SKM-1 (cell line): ENCODE data around the gene PTPRJ.

Experiments used
- DNase-seq: peaks from one replicate; lab custom pipeline; 2025; ENCODE audit not compliant: unreplicated experiment; lab: John Stamatoyannopoulos, UW

PTPRJ gene

DNA sequence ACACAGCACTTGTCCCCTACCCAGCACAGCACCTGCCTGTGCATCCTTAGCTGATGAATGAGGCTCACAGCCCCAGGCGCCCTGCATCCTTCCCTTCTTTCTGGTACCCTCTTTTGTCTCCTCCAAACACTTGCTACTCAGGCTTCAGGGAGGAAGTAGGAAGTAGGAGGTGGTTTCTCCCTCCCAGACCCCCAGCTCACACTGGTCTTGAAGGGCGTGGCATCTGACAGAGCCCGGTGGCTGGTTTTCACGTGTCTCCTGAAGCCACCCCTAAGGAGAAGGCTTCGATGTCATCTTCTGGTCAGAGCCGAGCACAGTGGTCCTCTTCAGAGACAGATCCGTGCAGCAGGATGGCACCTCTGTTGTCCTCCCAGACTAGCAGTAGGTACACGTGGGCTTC is 109.8 kb downstream of the PTPRJ start:
- DNase-seq = no peak

DNA sequence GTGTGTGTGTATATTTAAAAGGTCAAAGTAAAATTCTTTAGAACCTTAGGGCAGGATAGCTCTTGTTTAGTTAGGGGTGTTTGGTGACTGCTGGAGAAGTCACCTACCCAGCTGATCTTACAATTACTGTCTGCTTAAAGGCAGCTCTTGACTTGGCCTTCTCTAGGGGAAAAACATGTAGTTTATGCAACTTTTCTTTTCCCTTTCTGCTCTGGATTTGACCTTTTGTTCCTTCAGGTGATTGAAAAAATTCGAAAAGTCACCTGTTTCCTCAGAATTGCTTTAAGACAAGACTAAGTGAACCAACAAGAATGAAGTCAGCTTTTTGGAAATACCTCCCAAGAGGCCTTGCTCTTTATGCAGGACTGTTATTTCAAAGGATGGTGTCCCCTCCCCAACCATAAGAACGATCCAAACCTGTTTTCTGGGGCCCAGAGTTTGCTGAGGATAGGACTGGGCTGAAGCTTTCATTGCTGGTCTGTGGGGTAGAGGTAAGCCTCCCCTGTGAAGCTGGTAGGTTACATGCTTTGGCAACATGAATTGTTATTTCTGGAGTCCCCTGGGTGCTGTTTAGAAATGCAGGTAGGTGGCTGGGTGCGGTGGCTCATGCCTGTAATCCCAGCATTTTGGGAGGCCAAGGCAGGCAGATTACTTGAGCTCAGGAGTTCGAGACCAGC is 111.2 kb downstream of the PTPRJ start:
- no peak for DNase-seq

DNA sequence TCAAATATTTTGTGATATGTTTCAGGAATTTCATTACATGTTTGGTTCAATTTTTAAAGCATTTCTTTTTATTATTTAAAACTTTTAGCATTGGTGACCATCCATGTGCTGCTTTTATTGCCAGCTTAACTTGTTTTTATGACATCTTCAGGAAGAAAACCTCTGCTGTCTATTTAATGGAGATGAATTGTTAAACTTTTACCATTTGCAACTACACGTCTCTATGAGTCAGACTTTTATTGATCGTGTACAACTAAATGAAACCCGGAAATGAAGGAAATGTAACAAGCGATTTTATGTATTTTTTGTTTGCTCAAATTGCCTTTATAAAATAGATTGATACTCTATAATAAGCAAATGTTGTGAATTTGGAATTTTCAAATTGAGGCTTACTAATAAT is 113.0 kb downstream of the PTPRJ start:
- no peak for DNase-seq

DNA sequence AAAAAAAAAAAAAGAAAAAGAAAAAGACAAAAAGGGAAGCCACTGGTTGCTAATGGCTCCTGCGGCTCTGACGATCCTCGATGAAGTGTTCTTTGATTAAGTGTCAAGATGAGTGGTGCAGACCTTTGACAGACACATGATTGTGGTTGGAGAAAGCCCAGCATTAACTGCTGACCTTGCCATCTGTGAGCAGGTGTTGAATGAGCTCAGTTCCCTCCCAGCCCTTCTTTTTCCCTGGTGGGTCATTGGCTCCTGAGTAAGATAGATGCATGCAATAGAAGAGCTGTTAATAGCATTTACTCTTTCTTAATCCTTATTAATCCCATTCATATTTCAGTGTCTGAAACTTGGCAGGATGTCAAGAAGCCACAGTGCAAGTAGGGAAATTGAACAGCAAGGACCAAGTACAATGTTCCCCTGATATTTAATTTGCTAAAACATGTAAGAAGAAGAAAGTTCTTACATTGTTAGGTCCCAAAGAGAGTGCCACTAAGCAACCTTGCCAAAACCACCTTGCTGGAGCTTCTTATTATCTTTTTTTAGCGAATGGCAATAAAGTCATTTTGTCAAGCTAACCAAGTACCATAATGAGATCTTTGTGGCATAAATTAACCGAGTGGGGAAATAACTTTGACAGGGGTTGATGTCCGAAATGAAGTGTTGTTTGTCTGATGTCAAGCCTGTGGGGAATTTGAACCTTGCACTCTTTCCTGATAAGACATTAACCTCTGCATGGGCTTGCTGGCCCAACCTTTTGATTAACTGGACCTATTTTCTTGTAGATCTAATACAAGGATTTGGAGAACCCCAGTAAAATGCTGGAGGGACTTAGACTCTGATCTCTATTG is 113.7 kb downstream of the PTPRJ start:
- DNase-seq = no peak

DNA sequence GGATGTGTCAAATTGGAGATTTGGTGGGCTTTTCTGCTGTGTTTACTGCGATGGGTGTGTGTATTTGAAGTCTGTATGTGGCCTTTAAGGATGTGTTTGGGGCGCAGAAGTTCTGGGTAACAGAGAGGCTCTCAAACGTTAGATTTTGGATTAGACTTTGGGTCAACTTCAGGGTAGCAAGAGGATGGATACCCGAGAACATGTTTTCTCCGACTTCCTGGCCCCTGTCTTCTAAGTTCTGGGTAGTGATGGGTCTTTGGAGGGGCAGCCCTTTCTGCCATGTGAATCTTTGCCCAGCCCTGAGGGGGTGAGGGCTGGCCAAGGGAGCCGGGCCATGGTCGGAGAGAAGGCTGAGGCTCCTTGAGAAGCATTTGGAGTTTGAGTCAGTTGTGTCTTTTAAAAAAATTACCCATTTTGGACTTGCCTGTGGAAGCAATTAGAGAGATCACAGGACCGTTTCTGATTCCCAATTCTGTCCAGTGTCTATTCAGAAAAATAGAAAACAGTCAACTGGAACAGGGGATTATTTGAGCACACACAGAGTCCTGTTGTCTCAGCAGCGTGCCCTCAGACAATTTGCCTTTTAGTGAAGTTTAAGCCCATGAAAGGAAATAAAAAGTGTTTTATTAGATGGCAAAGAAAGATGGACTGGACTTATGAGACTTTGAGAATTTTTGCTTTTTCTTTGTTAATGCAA is 114.4 kb downstream of the PTPRJ start:
- no peak for DNase-seq

DNA sequence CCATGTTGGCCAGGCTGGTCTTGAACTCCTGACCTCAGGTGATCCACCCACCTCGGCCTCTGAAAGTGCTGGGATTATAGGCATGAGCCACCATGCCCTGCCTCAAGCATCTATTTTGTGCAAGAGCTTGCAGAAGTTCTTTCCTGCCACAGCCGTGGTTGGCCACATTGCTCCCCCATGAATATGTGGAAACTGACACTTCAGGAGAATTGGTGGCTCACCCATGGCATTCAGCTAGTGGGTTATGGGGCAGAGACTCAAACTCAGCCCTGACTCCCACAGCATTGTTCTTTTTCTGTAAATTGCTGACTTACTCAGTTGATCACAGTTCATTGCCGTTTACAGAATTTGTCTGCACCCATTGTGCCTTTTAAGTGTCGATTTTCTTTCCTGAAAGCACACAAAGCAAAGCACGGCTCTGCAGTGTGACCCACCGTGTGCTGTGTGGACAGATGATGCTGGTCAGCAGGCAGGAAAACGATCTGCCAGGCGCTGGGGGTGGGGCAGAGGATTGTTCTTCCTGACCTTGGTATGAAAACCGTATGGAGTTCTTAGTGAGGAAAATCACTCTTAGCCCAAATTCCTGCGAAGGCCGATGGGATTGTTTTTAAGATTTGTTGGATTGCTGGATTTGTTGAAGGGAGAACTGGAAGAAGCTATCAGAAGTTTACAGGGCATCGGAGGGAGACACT is 115.6 kb downstream of the PTPRJ start:
- no peak for DNase-seq

DNA sequence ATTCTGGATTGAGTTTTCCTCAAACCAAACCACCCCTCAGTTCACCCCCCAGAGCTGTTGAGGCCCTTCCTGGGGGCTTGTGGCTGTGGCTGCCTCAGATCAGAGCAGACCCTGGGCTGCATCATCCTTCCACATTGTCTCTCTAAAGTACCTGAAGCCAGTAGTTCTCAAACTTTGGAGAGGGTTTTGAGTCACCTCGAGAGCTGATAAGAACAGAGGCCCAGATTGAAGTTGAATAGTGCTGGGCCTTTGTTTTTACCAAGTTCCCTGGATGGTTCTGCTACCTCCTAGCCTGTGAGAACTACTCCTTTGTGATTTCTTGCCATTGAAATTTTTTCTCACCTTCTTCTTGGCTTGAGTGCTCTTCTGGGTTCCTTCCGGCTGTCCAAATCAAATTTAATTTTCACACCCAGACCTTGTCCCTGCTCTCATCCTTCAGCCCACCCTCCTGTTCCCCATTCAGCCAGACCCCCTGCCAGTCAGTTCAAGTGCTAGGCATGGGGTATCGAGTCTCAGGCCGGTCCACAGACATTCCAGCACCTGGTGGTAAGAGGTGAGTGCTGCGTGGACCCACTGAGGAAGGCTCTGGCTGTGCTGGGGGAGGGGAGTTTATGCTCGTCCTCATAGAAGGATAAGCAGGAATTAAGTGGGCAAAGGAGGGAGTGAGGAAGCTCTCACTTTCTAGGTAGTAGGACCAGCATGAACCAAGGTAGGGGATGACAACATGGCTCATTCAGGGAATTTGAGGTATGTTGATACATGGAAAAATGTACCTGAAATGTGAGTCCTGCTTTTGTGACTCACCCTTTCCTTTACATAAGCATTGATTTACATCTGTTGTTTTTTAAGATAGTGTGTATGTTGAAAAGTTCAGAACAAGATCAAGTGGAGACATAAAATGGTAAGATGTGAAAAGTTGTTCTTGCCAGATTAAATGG is 116.5 kb downstream of the PTPRJ start:
- no peak for DNase-seq

DNA sequence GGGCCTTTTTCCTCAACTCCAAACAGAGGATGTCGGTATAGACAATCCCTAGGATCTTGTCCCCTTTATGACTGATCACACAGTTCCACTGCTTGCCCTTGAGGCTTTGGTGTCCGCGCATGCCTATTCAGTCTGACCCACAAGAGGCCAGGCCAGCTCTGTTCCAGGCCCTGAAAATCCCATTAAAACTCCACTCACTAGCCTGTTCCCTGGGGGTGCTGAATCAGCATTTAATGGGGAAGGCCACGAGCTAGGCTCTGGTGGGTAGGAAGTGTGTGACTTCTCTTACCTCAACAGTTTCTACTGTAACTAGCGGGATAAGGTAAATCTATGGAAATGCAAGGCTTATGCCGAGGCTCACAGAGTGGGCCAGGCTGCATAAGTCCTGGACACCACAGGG is 117.7 kb downstream of the PTPRJ start:
- DNase-seq = no peak

DNA sequence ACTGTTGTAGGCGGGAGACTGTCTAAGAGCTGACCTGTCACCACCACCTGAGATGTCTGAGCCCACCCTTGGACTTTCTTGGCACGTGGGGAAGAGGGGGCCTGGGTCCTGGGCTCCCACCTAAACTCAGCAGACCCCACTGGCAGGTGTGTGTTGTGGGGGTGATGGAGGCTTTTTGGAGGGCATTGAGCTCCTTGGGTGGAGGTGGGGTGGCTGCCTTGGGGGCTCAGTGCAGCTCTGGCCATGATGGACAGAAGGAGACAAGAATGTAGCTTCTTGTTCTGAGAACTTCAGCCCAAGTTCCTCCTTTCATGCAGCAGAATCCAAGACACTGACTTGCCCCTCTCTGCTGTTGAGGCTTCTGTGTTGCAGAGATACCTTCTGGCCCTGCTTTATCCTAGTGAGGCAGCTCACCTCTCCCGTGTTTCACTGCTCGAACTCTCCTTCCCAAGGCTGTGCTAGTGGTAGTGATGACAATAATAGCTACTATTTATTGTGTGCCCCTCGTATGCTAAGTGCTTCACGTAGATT is 119.6 kb downstream of the PTPRJ start:
- no peak for DNase-seq

DNA sequence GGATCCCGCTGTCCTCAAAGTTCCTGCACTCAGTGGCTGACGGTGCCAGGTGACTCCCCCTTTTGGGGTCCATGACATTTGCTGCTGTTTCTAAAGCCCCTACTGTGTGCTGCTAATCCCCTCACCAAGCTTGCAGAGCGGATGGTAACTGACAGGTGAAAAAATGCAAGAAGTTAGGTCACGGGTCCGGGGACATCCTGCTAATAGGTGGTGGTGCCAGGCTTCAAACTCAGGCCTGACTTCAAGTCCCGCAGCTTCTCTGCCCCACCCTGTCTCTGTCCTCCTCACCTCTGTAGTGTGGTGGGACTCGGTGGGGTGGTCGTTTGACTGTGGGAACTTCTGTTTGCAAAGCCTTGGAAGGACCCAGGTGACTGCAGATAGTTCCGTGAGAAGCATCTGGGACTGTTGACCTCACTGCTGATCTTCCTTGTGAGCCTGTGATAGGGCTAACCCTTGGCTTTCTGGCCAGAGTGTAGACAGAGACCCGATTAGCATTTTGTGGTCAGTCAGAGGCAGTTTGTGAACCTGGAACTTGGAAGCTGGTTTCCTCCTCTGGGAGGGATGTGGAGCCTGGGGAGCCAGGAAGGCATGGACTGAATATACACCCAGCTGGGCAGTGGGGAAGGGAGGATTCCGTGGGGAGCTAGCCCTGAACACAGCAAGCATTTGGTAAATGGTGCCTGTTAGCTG is 120.8 kb downstream of the PTPRJ start:
- DNase-seq = no peak

DNA sequence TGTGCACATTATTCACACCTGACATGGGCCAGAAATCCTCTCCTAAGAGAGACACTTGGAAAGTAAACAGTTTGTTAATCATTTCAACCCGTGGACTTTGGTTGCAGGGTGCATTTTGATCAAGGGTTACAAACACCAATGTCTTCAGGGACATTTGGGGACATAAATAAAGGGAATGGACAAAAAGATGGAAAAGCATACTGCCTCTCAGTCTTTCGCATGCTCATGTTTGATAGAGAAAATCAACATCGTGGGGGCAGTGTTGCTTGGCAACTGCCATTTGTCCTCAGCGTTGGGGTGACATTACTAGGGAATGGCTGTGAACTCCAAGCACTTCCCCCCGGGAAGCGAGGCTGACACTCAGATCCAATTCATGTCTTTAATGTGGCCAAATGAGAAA is 121.6 kb downstream of the PTPRJ start:
- no peak for DNase-seq

DNA sequence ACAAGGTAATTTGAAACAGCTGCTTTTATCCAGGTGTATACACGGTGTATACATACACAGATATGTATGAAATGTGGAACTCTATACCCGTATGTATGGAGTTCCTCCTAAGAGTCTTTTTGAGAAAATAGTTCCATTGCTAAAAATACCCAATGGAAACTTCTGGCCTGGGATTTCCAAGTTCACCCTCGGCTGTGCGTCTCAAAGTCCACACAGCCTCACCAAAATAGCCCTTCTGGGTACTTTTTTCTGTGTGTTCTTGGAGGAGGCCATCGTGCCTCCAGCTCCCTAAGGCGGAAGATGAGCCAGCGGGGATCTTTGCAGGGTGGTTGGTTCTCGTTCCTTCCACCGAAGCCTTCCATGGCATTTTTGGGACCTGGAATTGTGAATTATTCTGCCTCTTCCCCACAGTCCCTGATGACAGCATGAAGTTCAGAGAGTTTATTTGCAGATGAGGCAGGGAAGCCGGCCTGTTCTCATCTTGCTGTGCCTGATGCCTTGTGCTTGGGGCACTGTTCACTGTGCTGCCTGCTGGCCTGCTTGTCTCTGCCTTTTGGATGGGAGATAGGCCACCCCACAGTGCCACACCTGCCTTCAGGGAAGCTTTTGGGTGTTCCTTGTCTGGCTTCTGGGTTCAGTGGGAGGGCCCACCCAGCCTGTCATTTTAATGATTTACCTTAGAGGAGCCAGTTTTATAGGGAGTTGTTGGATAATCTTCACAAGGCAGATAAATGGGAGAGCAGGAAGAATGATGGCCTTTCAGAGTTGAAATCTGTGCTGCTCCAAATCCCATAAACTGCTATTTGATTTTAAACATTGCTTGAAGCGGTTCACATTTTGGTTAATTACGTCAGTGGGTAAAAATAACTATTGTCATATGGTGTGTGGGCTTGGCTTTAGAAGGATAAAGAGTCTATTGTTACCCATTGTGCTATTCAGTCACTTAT is 123.5 kb downstream of the PTPRJ start:
- no peak for DNase-seq

DNA sequence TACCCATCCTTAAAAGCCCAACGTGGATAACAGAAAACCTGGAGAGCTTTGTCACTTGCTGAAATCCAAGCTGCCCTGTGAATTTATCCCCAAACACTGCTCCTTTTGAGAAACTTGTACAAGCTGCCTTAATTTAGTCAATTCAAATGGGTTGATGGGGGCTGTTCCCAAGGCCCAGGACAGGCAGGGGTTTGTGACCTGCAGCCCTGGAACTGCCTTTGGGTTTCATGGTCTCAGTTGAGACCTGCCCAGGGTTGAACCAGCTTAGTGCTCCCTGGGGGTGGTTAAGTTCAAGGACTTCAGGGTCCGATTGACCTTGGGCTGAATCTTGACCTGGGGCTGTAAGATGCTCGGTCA is 124.2 kb downstream of the PTPRJ start:
- no peak for DNase-seq

DNA sequence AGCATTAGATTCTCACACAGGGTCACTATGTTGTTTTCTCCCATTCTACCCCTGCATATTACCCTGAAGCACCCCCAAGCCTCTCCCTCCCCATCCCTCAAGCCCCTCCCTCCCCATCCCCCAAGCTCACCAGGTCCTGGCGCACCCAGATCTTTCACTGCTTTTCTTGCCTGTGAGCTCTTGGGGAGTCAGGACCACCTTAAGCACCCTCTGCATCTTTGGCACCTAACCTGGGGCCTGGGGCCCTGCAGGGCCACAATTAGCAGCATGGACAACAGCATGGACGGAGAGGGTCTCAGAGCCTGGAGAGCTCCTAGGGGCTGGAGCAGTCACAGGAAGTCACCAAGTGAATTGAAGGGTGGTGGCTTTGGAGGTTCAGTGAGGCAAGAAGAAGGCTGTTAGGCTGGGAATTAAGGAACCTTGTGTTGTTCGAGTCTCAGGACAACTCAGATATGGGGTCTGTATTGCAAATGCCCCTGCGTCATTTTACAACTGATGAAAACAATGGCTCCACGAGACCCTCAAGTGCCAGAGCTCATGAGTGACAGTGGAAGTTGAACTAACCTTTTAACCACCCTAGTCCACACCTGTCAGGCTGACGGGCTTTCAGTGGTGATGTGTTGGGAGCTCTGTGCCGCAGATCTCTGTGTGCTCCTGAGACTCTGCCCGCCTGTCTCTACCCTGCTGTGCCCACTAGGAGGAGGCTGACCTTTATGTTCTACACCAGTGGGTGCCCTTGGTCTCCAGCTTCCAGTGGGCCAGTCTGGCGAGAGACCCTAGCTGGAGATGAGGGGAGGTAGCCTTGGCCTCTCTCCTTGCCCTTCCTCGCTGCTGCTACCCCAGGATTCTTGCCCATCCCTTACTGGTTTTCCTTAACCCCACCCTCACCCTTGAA is 125.0 kb downstream of the PTPRJ start:
- no peak for DNase-seq

DNA sequence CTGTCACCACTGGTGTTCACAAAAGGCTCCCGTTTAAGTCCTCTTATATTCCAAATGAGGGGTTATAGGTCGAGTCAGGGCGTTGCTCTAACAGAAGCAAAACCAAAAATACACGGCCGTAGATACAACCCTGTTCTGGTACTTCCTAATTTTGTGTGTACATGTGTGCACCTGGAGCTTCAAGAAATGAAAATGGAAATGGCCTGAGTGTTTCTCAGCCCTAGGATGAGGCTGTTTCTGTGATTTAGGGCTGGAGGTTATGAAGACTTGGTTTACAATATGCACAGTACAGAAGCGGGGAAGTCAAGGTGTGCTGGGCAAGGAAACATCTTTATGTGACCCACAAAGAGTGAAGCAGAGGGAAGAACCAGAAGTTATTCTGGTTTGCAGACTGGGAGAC is 125.8 kb downstream of the PTPRJ start:
- DNase-seq = no peak

DNA sequence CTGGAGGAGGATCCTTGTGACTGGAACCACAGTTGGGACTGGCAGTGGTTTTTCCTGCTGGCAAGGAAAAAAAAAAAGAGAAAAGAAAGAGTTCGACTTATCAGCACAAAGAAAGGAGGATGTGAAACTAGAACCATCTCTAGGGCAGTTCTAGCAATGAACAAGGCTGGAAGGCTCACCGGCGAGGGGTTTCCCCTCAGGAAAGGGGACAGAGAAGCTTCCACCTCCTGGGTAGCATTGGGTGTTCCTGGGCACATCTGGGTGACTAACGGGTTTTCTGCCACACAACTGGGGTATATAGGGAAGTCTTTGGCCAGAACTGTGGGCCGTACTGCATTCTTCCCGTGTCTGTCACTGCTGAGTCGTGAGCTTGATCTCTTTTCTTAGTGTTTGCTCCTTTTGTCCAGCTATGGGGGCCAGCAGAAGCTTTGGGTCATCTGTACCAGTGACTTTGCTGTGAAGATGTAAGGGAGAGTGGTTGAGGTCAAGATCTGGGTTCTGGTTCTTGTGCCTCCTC is 126.9 kb downstream of the PTPRJ start:
- DNase-seq = no peak
